Activated CD4-positive, alpha-beta memory T cell treated with anti-CD3 and anti-CD28 coated beads, Interleukin-2, amount 10 ng/mL, durations not matched to agents 7 days and 5 days (primary cell): Measurements from ENCODE around the gene KCNQ1OT1. TPM values are rescaled to one million over a fixed set of nuclear protein-coding genes. Genes with fewer than 3 reads are reported as not detected.

Experiments
- CTCF ChIA-PET: fragments of 350-600 bp; sonication (Branson Sonifier 250); formaldehyde crosslinking; loops from one replicate; lab custom pipeline; 2021; ENCODE audit warnings: antibody characterized with exemption, inconsistent platforms; lab: Charles Lee
- POLR2A ChIA-PET: fragments of 350-600 bp; sonication (Branson Sonifier 250); formaldehyde crosslinking; loops from one replicate; lab custom pipeline; 2021; ENCODE audit warnings: antibody characterized with exemption; lab: Charles Lee
- DNase-seq: peaks from one replicate; pipeline ENCODE4 v3.0.0-alpha.2; 2020
- H3K27ac Mint-ChIP-seq: one replicate; pipeline ENCODE4 v1.8.0; 2021; ENCODE audit warnings: mild to moderate bottlenecking, mixed read lengths
- H3K27me3 Mint-ChIP-seq: one replicate; pipeline ENCODE4 v1.8.0; 2021; ENCODE audit warnings: mixed read lengths
- H3K36me3 Mint-ChIP-seq: one replicate; pipeline ENCODE4 v1.8.0; 2021; ENCODE audit warnings: low read depth, mixed read lengths
- H3K4me1 Mint-ChIP-seq: one replicate; pipeline ENCODE4 v1.8.0; 2021; ENCODE audit warnings: mixed read lengths
- H3K4me3 Mint-ChIP-seq: one replicate; pipeline ENCODE4 v1.8.0; 2021; ENCODE audit warnings: mild to moderate bottlenecking, mixed read lengths
- H3K9me3 Mint-ChIP-seq: one replicate; pipeline ENCODE4 v1.8.0; 2021; ENCODE audit warnings: mixed read lengths
- total RNA-seq, 2 experiments: library from RNA; stranded (reverse); gene quantifications; one replicate each; pipeline ENCODE4 v1.2.3, GENCODE V29; 2021

KCNQ1OT1 gene
- total RNA-seq, 2 experiments from 2014 or later = 0.25 to 0.28 TPM

GRCh38 chr11:2665526-2666400 lies 34.0 kb downstream of the KCNQ1OT1 start:
- peaks cover 5% of the 10 kb centered on the region for H3K9me3 Mint-ChIP-seq
- no peaks in the 10 kb centered on the region for H3K4me1 Mint-ChIP-seq
- CTCF ChIA-PET = no interaction called here
- H3K27me3 Mint-ChIP-seq = no peaks in the 10 kb centered on the region
- H3K4me3 Mint-ChIP-seq = no peak overlapping the region
- H3K27ac Mint-ChIP-seq = no peak overlapping the region
- POLR2A ChIA-PET = no interaction called here
- peaks cover 8% of the 10 kb centered on the region for H3K36me3 Mint-ChIP-seq
- no peak for DNase-seq

- H3K4me1 Mint-ChIP-seq = no peaks in the 10 kb centered on the region
- ChIA-PET POLR2A (no interaction called here), CTCF (no interaction called here)
- no peak for DNase-seq
- peaks cover 12% of the 10 kb centered on the region for H3K36me3 Mint-ChIP-seq
- no peaks in the 10 kb centered on the region for H3K27me3 Mint-ChIP-seq
- H3K4me3 Mint-ChIP-seq = no peak overlapping the region
- peaks cover 13% of the 10 kb centered on the region for H3K9me3 Mint-ChIP-seq
- H3K27ac Mint-ChIP-seq = no peak overlapping the region
These were observed 34.8 kb downstream of the KCNQ1OT1 start for GRCh38 chr11:2664791-2665525.

DNA sequence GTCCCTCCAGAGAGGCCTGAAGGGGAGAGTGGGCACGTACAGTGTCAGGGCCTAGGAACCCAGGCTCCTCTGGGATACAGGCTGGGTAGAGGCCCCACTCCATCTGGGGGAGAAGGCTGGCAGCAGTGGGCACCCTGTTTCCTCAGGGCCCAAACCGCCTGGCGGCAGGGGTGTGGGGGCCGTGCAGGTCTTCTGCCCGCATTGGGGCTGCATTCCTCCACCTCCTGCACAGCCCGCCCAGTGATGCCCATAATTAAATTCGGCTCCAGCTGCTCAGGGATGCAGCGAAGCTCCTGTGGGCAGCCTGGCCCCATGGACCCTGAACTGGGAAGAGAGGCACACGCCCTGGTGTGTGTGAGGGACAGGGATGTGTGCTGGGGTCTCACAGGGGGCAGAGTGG lies 35.4 kb downstream of the KCNQ1OT1 start:
- DNase-seq = no peak

GRCh38 chr11:2663915-2664314 lies 35.9 kb downstream of the KCNQ1OT1 start:
- DNase-seq = no peak
- peaks cover 18% of the 10 kb centered on the region for H3K9me3 Mint-ChIP-seq
- H3K27me3 Mint-ChIP-seq = no peaks in the 10 kb centered on the region
- no peaks in the 10 kb centered on the region for H3K4me1 Mint-ChIP-seq
- CTCF ChIA-PET = no interaction called here
- no peak overlapping the region for H3K27ac Mint-ChIP-seq
- POLR2A ChIA-PET = no interaction called here
- no peak overlapping the region for H3K4me3 Mint-ChIP-seq
- peaks cover 17% of the 10 kb centered on the region for H3K36me3 Mint-ChIP-seq

More for the DNA sequence above, 35.4 kb downstream of the KCNQ1OT1 start:
- Mint-ChIP-seq H3K27ac (no peak overlapping the region), H3K27me3 (no peaks in the 10 kb centered on the region), H3K4me3 (no peak overlapping the region), H3K4me1 (no peaks in the 10 kb centered on the region), H3K9me3 (peaks cover 13% of the 10 kb centered on the region), H3K36me3 (peaks cover 13% of the 10 kb centered on the region)
- ChIA-PET POLR2A (no interaction called here), CTCF (no interaction called here)

DNA sequence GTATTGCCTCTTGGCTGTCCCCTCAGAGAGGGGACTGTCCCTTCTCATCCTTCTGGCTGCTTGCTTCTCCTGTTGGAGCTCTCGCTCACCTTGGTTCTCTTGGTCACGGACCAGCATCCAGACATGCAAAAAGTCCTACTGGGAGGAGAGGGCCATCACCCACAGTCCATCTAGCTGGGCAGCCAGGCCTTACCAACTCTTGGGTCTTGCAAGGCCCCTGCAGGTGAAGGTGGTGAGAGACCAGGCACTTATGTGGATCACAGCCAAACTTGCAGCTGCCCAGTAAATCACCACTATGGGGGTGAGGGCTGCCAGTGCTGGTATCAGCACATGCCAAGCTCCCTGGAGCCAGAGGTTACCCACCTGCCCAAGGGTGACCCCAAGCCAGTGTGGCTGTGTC lies 36.3 kb downstream of the KCNQ1OT1 start:
- Mint-ChIP-seq H3K36me3 (peaks cover 17% of the 10 kb centered on the region), H3K4me3 (no peak overlapping the region), H3K4me1 (no peaks in the 10 kb centered on the region), H3K9me3 (peaks cover 18% of the 10 kb centered on the region), H3K27ac (no peak overlapping the region), H3K27me3 (no peaks in the 10 kb centered on the region)
- POLR2A ChIA-PET = no interaction called here
- DNase-seq = no peak
- CTCF ChIA-PET = no interaction called here

DNA sequence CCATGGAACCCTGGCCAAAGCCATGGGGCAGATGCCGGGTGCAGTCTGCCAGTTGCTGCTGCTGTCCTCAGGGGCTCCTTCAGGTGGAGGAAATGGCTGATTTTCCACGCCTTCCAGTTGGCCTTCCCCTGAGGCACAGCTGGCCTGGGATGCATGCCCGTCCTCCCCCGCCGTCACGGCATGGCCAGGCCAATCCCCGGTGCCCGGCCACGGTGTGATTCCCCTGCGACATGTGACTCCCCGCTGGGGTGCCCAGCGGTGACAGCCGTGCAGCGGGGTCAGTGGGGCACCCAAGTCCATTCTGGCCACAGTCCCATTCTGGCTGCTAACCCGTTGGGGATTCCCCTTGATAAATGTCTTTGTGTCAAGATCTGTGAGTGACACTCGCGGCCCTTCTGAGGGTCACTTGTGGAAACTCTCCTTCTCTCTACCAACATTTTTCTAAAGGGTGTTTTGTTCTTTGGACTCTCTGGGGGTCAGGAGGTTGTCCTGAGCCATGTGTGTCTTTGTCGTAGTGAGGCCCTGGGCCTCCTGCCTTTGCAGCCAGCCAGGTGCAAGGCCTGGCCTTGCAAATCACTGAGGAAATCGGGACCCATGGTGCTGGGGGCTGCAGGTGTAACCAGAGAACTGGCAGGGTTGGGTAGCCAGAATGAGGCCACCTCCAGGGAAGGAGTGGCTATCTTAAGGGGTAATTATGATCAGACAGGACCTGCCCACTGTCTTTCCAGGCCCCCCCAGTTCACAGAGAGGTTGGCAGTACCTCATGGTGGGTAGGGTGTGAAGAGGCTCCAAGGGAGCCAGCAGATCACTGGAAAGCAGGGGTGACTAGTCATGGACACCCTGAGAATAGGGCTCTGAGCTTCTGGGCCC lies 37.1 kb downstream of the KCNQ1OT1 start:
- H3K27me3 Mint-ChIP-seq = no peaks in the 10 kb centered on the region
- DNase-seq = no peak
- H3K9me3 Mint-ChIP-seq = peaks cover 18% of the 10 kb centered on the region
- H3K27ac Mint-ChIP-seq = no peak overlapping the region
- ChIA-PET POLR2A (no interaction called here), CTCF (no interaction called here)
- H3K4me1 Mint-ChIP-seq = no peaks in the 10 kb centered on the region
- peaks cover 17% of the 10 kb centered on the region for H3K36me3 Mint-ChIP-seq
- H3K4me3 Mint-ChIP-seq = no peak overlapping the region

GRCh38 chr11:2662024-2662312 lies 37.8 kb downstream of the KCNQ1OT1 start:
- POLR2A ChIA-PET = no interaction called here
- Mint-ChIP-seq H3K36me3 (peaks cover 17% of the 10 kb centered on the region), H3K27me3 (no peaks in the 10 kb centered on the region), H3K4me1 (no peaks in the 10 kb centered on the region), H3K4me3 (no peak overlapping the region), H3K9me3 (peaks cover 18% of the 10 kb centered on the region), H3K27ac (no peak overlapping the region)
- no peak for DNase-seq
- CTCF ChIA-PET = no interaction called here

DNA sequence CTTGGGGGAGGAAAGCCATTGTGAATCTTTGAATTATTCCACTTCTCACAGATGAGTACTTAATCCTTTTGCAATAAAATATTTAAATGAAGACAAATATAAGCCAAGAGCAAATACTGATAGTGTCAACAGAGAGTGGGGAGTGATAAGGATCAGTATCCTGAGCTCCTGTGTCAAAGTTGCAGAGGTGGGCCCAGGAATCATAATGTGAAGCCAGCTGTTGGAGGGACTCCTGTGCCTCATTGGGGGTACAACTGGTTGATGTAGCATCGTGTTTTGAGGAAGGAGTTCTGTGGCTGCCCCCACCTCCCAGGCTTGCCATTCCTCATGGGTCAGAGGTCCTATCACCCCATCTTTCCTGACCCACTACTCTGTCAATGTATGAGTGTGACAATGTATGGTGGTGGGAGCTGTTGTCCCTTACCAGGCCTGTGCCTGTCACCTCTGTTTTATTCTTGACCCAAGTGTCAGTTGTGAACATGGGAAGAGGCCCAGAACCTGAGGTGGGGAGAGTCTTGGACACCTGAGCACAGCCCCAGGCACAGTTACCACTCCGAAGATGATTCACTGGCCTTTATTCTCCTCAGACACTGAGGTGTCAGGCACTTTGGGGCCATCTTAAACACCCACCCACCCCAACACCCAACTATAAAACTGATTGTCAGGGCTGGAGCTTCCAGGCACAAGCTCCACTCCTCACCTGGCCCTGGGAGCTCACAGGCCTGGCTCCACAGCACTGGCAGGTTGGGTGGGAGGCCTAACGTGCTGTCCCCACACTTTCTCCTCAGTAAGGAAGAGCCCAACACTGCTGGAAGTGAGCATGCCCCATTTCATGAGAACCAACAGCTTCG lies 38.4 kb downstream of the KCNQ1OT1 start:
- Mint-ChIP-seq H3K27ac (no peak overlapping the region), H3K9me3 (peaks cover 18% of the 10 kb centered on the region), H3K4me1 (no peaks in the 10 kb centered on the region), H3K4me3 (no peak overlapping the region), H3K27me3 (no peaks in the 10 kb centered on the region), H3K36me3 (peaks cover 17% of the 10 kb centered on the region)
- no peak for DNase-seq
- CTCF ChIA-PET = interaction anchor here (1.2 kb wide), 1 partner anchor 509 kb away, joined by 3 read pairs; no protein-coding TSS in a partner anchor
- POLR2A ChIA-PET = no interaction called here

GRCh38 chr11:2660357-2660939 lies 39.3 kb downstream of the KCNQ1OT1 start:
- POLR2A ChIA-PET = no interaction called here
- H3K4me3 Mint-ChIP-seq = no peak overlapping the region
- H3K9me3 Mint-ChIP-seq = peaks cover 18% of the 10 kb centered on the region
- DNase-seq = no peak
- no peaks in the 10 kb centered on the region for H3K4me1 Mint-ChIP-seq
- H3K27ac Mint-ChIP-seq = no peak overlapping the region
- peaks cover 17% of the 10 kb centered on the region for H3K36me3 Mint-ChIP-seq
- CTCF ChIA-PET = interaction anchor here (1.2 kb wide), 1 partner anchor 508 kb away, joined by 3 read pairs; no protein-coding TSS in a partner anchor
- H3K27me3 Mint-ChIP-seq = no peaks in the 10 kb centered on the region

GRCh38 chr11:2657697-2658284 lies 42.0 kb downstream of the KCNQ1OT1 start:
- Mint-ChIP-seq H3K27ac (no peak overlapping the region), H3K36me3 (peaks cover 17% of the 10 kb centered on the region), H3K4me1 (no peaks in the 10 kb centered on the region), H3K27me3 (no peaks in the 10 kb centered on the region), H3K4me3 (no peak overlapping the region), H3K9me3 (peaks cover 18% of the 10 kb centered on the region)
- ChIA-PET POLR2A (no interaction called here), CTCF (no interaction called here)
- no peak for DNase-seq

GRCh38 chr11:2656859-2657258 lies 42.9 kb downstream of the KCNQ1OT1 start:
- H3K36me3 Mint-ChIP-seq = peaks cover 18% of the 10 kb centered on the region
- H3K27ac Mint-ChIP-seq = no peak overlapping the region
- no peaks in the 10 kb centered on the region for H3K27me3 Mint-ChIP-seq
- no peak overlapping the region for H3K4me3 Mint-ChIP-seq
- H3K9me3 Mint-ChIP-seq = peaks cover 24% of the 10 kb centered on the region
- no peak for DNase-seq
- H3K4me1 Mint-ChIP-seq = no peaks in the 10 kb centered on the region
- POLR2A ChIA-PET = no interaction called here
- CTCF ChIA-PET = no interaction called here
